ENCODE results near the gene TERT. TPM values are rescaled to one million over a fixed set of nuclear protein-coding genes. Genes with fewer than 3 reads are reported as not detected.
A peak's percentile ranks its signal among the peaks of the same experiment; 100 is the strongest.

TERT gene
- total and polyA plus RNA-seq, 2 of the 13 experiments (the other 11 are each of a cell fraction or from before 2014, with no cell fraction given), result 4.3 to 5.9 TPM

GRCh38 chr5:1204693-1205242, 90.1 kb downstream of the TERT start (continued):
- no peak for TF ChIP-seq ZNF781 (CRISPR knock-in tag; IDR thresholded peaks at IDR 0.05; ENCODE audit: borderline replicate concordance, not compliant biosample characterization)
- TF ChIP-seq FOXP4 (CRISPR knock-in tag; IDR thresholded peaks at IDR 0.05), result peak; percentile 41; the same call in 1 of the 2 replicates
- TF ChIP-seq ATF2 (CRISPR knock-in tag; IDR thresholded peaks at IDR 0.05), result no peak
- no peak for TF ChIP-seq ZNF230 (CRISPR knock-in tag; IDR thresholded peaks at IDR 0.05)
- TF ChIP-seq, protein P1, sequence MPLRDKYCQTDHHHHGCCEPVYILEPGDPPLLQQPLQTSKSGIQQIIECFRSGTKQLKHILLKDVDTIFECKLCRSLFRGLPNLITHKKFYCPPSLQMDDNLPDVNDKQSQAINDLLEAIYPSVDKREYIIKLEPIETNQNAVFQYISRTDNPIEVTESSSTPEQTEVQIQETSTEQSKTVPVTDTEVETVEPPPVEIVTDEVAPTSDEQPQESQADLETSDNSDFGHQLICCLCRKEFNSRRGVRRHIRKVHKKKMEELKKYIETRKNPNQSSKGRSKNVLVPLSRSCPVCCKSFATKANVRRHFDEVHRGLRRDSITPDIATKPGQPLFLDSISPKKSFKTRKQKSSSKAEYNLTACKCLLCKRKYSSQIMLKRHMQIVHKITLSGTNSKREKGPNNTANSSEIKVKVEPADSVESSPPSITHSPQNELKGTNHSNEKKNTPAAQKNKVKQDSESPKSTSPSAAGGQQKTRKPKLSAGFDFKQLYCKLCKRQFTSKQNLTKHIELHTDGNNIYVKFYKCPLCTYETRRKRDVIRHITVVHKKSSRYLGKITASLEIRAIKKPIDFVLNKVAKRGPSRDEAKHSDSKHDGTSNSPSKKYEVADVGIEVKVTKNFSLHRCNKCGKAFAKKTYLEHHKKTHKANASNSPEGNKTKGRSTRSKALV (CRISPR knock-in tag; IDR thresholded peaks at IDR 0.05), result peak; percentile 68; the same call in 1 of the 2 replicates
- no peak for TF ChIP-seq ZNF253 (CRISPR knock-in tag; IDR thresholded peaks at IDR 0.05; ENCODE audit: borderline replicate concordance)
- TF ChIP-seq, protein P2, sequence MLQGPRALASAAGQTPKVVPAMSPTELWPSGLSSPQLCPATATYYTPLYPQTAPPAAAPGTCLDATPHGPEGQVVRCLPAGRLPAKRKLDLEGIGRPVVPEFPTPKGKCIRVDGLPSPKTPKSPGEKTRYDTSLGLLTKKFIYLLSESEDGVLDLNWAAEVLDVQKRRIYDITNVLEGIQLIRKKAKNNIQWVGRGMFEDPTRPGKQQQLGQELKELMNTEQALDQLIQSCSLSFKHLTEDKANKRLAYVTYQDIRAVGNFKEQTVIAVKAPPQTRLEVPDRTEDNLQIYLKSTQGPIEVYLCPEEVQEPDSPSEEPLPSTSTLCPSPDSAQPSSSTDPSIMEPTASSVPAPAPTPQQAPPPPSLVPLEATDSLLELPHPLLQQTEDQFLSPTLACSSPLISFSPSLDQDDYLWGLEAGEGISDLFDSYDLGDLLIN (CRISPR knock-in tag; IDR thresholded peaks at IDR 0.05; ENCODE audit: borderline replicate concordance), result no peak
- TF ChIP-seq, protein P3, sequence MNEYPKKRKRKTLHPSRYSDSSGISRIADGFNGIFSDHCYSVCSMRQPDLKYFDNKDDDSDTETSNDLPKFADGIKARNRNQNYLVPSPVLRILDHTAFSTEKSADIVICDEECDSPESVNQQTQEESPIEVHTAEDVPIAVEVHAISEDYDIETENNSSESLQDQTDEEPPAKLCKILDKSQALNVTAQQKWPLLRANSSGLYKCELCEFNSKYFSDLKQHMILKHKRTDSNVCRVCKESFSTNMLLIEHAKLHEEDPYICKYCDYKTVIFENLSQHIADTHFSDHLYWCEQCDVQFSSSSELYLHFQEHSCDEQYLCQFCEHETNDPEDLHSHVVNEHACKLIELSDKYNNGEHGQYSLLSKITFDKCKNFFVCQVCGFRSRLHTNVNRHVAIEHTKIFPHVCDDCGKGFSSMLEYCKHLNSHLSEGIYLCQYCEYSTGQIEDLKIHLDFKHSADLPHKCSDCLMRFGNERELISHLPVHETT (CRISPR knock-in tag; conservative IDR thresholded peaks at IDR 0.05), result no peak
- TF ChIP-seq CCAR2 (optimal IDR thresholded peaks at IDR 0.05; ENCODE audit: low read depth, low read length), result no peak
- no peak for TF ChIP-seq NR1H2 (CRISPR knock-in tag; IDR thresholded peaks at IDR 0.05; ENCODE audit: borderline replicate concordance, low read depth)
- TF ChIP-seq SMYD3 (CRISPR knock-in tag; IDR thresholded peaks at IDR 0.05), result no peak
- TF ChIP-seq ETV5 (CRISPR knock-in tag; IDR thresholded peaks at IDR 0.05; ENCODE audit: borderline replicate concordance), result no peak; the same call in 1 of the 2 replicates
- no peak for TF ChIP-seq REXO4 (CRISPR knock-in tag; IDR thresholded peaks at IDR 0.05; ENCODE audit: borderline replicate concordance)
- TF ChIP-seq SP1 (IDR thresholded peaks at IDR 0.05), result no peak
- TF ChIP-seq SP1 (CRISPR knock-in tag; IDR thresholded peaks at IDR 0.05), result no peak
- no peak for TF ChIP-seq ZNF3 (CRISPR knock-in tag; IDR thresholded peaks at IDR 0.05)
- no peak for TF ChIP-seq NCOA5 (CRISPR knock-in tag; IDR thresholded peaks at IDR 0.05)
- TF ChIP-seq, protein P4, sequence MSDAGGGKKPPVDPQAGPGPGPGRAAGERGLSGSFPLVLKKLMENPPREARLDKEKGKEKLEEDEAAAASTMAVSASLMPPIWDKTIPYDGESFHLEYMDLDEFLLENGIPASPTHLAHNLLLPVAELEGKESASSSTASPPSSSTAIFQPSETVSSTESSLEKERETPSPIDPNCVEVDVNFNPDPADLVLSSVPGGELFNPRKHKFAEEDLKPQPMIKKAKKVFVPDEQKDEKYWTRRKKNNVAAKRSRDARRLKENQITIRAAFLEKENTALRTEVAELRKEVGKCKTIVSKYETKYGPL (CRISPR knock-in tag; IDR thresholded peaks at IDR 0.05), result no peak

Data from HepG2 (cell line).